HK-2 (cell line): ENCODE data around the gene KCNQ2.

Experiments used
- DNase-seq: peaks from one replicate; pipeline ENCODE4 v3.0.0-alpha.2; 2018; ENCODE audit not compliant: unreplicated experiment

The KCNQ2 gene

GRCh38 chr20:63369024-63369530 lies 103.4 kb downstream of the KCNQ2 start:
- no peak for DNase-seq

GRCh38 chr20:63368151-63368550 lies 104.3 kb downstream of the KCNQ2 start:
- DNase-seq, result no peak

- DNase-seq, result no peak
These were observed 104.9 kb downstream of the KCNQ2 start for GRCh38 chr20:63367446-63368055.

GRCh38 chr20:63366390-63367365 lies 105.8 kb downstream of the KCNQ2 start:
- DNase-seq, result no peak

GRCh38 chr20:63365601-63366389 lies 106.7 kb downstream of the KCNQ2 start:
- DNase-seq, result no peak

GRCh38 chr20:63364801-63365585 lies 107.5 kb downstream of the KCNQ2 start:
- no peak for DNase-seq

- DNase-seq, result no peak
These were observed 108.4 kb downstream of the KCNQ2 start for GRCh38 chr20:63363981-63364561.

- DNase-seq, result no peak
These were observed 109.2 kb downstream of the KCNQ2 start for GRCh38 chr20:63363013-63363957.

- no peak for DNase-seq
These were observed 109.9 kb downstream of the KCNQ2 start for GRCh38 chr20:63362436-63363009.

- DNase-seq, result no peak
These were observed 110.7 kb downstream of the KCNQ2 start for GRCh38 chr20:63361519-63362435.

- DNase-seq, result no peak
These were observed 111.5 kb downstream of the KCNQ2 start, which contains the start of gene CHRNA4 for GRCh38 chr20:63360850-63361518. Gene CHRNA4 (minus strand): TSS chr20:63361349. CDS start chr20:63361165, 184 bp downstream.

- DNase-seq, result no peak
These were observed 112.3 kb downstream of the KCNQ2 start for GRCh38 chr20:63359937-63360849.

- DNase-seq, result no peak
These were observed 113.1 kb downstream of the KCNQ2 start for GRCh38 chr20:63359164-63359934.

GRCh38 chr20:63357921-63358905 lies 114.2 kb downstream of the KCNQ2 start:
- DNase-seq, result no peak
